Measurements from ENCODE around the gene KLHL29. TPM values are rescaled to one million over a fixed set of nuclear protein-coding genes. Genes with fewer than 3 reads are reported as not detected.

Gene KLHL29
- total and polyA plus RNA-seq, 10 of the 15 experiments (the other 5 are each of a cell fraction or from before 2014, with no cell fraction given) = 1.4 to 19.5 (median 6.1) TPM

DNA sequence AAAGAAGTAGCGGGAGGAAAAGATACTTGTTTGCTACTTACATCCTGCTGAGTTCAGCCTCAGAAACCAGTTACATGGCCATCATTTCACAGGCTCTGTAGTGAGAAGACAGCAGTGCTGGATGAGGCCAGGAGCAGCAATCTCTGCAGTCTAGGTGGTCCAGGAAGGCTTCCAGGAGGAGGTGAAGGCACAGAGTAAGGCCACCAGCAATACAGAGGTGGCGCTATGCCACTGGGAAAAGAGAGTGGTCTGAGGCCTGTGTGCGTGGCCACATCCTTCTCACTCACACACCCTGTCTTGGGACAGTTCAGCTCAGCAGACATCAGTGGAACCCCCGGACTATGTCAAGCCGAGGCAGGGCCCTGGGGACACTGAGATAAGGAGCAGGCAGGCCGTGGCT, 162.7 kb downstream of the KLHL29 start:
- H3K9ac ChIP-seq (ENCODE audit: control insufficient read depth, insufficient read depth, low read length) = no peak overlapping the region
- BruUV-seq (replicated peaks) = no TSS peak
- FAIRE-seq = no peak
- no peaks in the 10 kb centered on the region for H3K9me3 ChIP-seq (replicated peaks; ENCODE audit: control insufficient read depth, insufficient read depth, low read length)
- no peak for DNase-seq (ENCODE audit: low read depth, low spot score)
- ChIA-PET POLR2A (no interaction called here), CTCF (no interaction called here), SMC1A (ENCODE audit: uncharacterized antibody, unreplicated experiment) (no interaction called here), RAD21 (ENCODE audit: unreplicated experiment) (no interaction called here)
- in situ Hi-C loops (cut with MboI) (no loop called here), intact Hi-C loops (cut with micrococcal nuclease; ENCODE audit: unreplicated experiment) (no loop called here)
- 62% methylated on average over 6 of the region's 6 CpGs for WGBS (ENCODE audit: insufficient coverage, insufficient replicate concordance, low lambda C conversion rate, missing lambda C conversion rate)
- ATAC-seq = no peak
- no peak overlapping the region for H3K4me3 ChIP-seq
- no peaks in the 10 kb centered on the region for H4K20me1 ChIP-seq (ENCODE audit: control insufficient read depth, insufficient read depth)
- TF ChIP-seq, protein P1, sequence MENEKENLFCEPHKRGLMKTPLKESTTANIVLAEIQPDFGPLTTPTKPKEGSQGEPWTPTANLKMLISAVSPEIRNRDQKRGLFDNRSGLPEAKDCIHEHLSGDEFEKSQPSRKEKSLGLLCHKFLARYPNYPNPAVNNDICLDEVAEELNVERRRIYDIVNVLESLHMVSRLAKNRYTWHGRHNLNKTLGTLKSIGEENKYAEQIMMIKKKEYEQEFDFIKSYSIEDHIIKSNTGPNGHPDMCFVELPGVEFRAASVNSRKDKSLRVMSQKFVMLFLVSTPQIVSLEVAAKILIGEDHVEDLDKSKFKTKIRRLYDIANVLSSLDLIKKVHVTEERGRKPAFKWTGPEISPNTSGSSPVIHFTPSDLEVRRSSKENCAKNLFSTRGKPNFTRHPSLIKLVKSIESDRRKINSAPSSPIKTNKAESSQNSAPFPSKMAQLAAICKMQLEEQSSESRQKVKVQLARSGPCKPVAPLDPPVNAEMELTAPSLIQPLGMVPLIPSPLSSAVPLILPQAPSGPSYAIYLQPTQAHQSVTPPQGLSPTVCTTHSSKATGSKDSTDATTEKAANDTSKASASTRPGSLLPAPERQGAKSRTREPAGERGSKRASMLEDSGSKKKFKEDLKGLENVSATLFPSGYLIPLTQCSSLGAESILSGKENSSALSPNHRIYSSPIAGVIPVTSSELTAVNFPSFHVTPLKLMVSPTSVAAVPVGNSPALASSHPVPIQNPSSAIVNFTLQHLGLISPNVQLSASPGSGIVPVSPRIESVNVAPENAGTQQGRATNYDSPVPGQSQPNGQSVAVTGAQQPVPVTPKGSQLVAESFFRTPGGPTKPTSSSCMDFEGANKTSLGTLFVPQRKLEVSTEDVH (IDR thresholded peaks at IDR 0.05; ENCODE audit: low read depth, partially characterized antibody) = no peak
- no peak for TF ChIP-seq HDAC6 (IDR thresholded peaks at IDR 0.05; ENCODE audit: unreplicated experiment)
- TF ChIP-seq, protein P2, sequence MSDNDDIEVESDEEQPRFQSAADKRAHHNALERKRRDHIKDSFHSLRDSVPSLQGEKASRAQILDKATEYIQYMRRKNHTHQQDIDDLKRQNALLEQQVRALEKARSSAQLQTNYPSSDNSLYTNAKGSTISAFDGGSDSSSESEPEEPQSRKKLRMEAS (IDR thresholded peaks at IDR 0.05; ENCODE audit: low read depth, low read length) = no peak
- H3K36me3 ChIP-seq (ENCODE audit: control insufficient read depth in 2 of 2, insufficient read depth in 2 of 2, low read length in 1 of 2) = peaks cover 0 to 9% of the 10 kb centered on the region in 2 experiments; a peak in 3 of 4 replicates
- H3K27me3 ChIP-seq (replicated peaks in 1 of 2; ENCODE audit: control insufficient read depth in 2 of 2, insufficient read depth in 2 of 2, low read length in 1 of 2) = no peaks in the 10 kb centered on the region
- H3K4me1 ChIP-seq (ENCODE audit: control insufficient read depth, insufficient read depth, low read length) = no peaks in the 10 kb centered on the region
- no peaks in the 10 kb centered on the region for H3K79me2 ChIP-seq (ENCODE audit: control insufficient read depth, insufficient read depth, low read length)
- no peak overlapping the region for H3K27ac ChIP-seq (ENCODE audit: control insufficient read depth, insufficient read depth)
- H3K4me2 ChIP-seq (ENCODE audit: control insufficient read depth, insufficient read depth) = no peak overlapping the region
- H2AFZ ChIP-seq (ENCODE audit: control insufficient read depth, low read depth, low read length) = no peak overlapping the region

DNA sequence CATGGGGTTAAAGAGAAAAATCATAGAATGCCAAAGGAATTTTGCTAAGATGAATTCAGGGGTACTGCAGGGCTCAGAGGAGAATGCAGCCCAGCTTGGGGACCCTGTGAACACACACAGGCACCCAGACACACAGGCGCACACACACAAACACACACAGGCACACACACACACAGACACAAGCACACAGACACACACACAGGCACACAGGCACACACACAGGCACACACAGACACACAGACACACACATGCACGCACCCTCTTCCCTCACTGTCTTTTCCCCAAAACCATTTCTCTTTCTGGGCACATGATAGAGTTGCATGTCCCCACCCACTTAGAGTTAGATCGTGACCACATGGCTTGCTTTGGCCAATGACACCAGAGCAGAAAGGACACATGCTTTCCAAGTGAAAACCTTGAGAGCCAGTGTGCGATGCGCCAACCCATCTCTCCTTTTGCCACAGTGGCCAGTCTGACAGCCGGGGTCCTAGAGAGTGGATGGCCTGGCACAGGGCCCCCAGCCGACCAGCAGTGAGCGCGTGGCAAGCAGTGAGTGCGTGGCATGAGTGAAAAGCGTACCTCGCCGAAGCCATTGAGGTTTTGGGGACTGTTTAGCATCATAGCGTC, 163.3 kb downstream of the KLHL29 start:
- DNase-seq (ENCODE audit: low read depth, low spot score) = no peak
- intact Hi-C loops (cut with micrococcal nuclease; ENCODE audit: unreplicated experiment) = no loop called here
- ChIA-PET CTCF (no interaction called here), POLR2A (no interaction called here), SMC1A (ENCODE audit: uncharacterized antibody, unreplicated experiment) (no interaction called here), RAD21 (ENCODE audit: unreplicated experiment) (no interaction called here)
- no peak overlapping the region for H3K4me3 ChIP-seq
- in situ Hi-C loops (cut with MboI) = no loop called here
- H2AFZ ChIP-seq (ENCODE audit: control insufficient read depth, low read depth, low read length) = no peak overlapping the region
- H3K4me1 ChIP-seq (ENCODE audit: control insufficient read depth, insufficient read depth, low read length) = no peaks in the 10 kb centered on the region
- H3K9ac ChIP-seq (ENCODE audit: control insufficient read depth, insufficient read depth, low read length) = no peak overlapping the region
- no peaks in the 10 kb centered on the region for H4K20me1 ChIP-seq (ENCODE audit: control insufficient read depth, insufficient read depth)
- no peak overlapping the region for H3K27ac ChIP-seq (ENCODE audit: control insufficient read depth, insufficient read depth)
- H3K27me3 ChIP-seq (replicated peaks in 1 of 2; ENCODE audit: control insufficient read depth in 2 of 2, insufficient read depth in 2 of 2, low read length in 1 of 2) = no peaks in the 10 kb centered on the region
- no peaks in the 10 kb centered on the region for H3K9me3 ChIP-seq (replicated peaks; ENCODE audit: control insufficient read depth, insufficient read depth, low read length)
- H3K36me3 ChIP-seq (ENCODE audit: control insufficient read depth in 2 of 2, insufficient read depth in 2 of 2, low read length in 1 of 2) = peaks cover 0 to 6% of the 10 kb centered on the region in 2 experiments; a peak in 3 of 4 replicates
- FAIRE-seq = no peak
- no peaks in the 10 kb centered on the region for H3K79me2 ChIP-seq (ENCODE audit: control insufficient read depth, insufficient read depth, low read length)
- no peak for ATAC-seq
- 97% methylated on average over 14 of the region's 14 CpGs for WGBS (ENCODE audit: insufficient coverage, insufficient replicate concordance, low lambda C conversion rate, missing lambda C conversion rate)
- no TSS peak for BruUV-seq (replicated peaks)
- no peak for TF ChIP-seq RAD51 (IDR thresholded peaks at IDR 0.05)
- no peak for TF ChIP-seq STAT3 (IDR thresholded peaks at IDR 0.05; ENCODE audit: low read depth, low read length)
- no peak for TF ChIP-seq NFXL1 (IDR thresholded peaks at IDR 0.05; ENCODE audit: borderline replicate concordance)
- TF ChIP-seq, protein P3, sequence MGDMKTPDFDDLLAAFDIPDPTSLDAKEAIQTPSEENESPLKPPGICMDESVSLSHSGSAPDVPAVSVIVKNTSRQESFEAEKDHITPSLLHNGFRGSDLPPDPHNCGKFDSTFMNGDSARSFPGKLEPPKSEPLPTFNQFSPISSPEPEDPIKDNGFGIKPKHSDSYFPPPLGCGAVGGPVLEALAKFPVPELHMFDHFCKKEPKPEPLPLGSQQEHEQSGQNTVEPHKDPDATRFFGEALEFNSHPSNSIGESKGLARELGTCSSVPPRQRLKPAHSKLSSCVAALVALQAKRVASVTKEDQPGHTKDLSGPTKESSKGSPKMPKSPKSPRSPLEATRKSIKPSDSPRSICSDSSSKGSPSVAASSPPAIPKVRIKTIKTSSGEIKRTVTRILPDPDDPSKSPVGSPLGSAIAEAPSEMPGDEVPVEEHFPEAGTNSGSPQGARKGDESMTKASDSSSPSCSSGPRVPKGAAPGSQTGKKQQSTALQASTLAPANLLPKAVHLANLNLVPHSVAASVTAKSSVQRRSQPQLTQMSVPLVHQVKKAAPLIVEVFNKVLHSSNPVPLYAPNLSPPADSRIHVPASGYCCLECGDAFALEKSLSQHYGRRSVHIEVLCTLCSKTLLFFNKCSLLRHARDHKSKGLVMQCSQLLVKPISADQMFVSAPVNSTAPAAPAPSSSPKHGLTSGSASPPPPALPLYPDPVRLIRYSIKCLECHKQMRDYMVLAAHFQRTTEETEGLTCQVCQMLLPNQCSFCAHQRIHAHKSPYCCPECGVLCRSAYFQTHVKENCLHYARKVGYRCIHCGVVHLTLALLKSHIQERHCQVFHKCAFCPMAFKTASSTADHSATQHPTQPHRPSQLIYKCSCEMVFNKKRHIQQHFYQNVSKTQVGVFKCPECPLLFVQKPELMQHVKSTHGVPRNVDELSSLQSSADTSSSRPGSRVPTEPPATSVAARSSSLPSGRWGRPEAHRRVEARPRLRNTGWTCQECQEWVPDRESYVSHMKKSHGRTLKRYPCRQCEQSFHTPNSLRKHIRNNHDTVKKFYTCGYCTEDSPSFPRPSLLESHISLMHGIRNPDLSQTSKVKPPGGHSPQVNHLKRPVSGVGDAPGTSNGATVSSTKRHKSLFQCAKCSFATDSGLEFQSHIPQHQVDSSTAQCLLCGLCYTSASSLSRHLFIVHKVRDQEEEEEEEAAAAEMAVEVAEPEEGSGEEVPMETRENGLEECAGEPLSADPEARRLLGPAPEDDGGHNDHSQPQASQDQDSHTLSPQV (IDR thresholded peaks at IDR 0.05) = no peak
- no peak for TF ChIP-seq NFIC (IDR thresholded peaks at IDR 0.05; ENCODE audit: low read depth, low read length)
- no peak overlapping the region for H3K4me2 ChIP-seq (ENCODE audit: control insufficient read depth, insufficient read depth)
